ENCODE measurements around the gene EML4. TPM values are rescaled to one million over a fixed set of nuclear protein-coding genes. Genes with fewer than 3 reads are reported as not detected.
"Not testable (repeated sequence)": the region's sequence is repeated elsewhere in the genome, so short reads cannot be mapped to it uniquely, and the experiment has no call there.

EML4 gene
- total RNA-seq, 1 experiment from 2014 or later = 52.0 TPM

GRCh38 chr2:42333579-42333978 lies 164.4 kb downstream of the EML4 start:
- Histone ChIP-seq H2AFZ (no peak overlapping the region), H3K9me3 (ENCODE audit: insufficient read depth, low read depth) (no peaks in the 10 kb centered on the region), H3K9me2 (ENCODE audit: insufficient read depth) (no peaks in the 10 kb centered on the region), H3K4me3 (no peak overlapping the region), H3K4me1 (replicated peaks; ENCODE audit: insufficient read depth) (no peaks in the 10 kb centered on the region), H3K27ac (no peak overlapping the region), H3K36me3 (ENCODE audit: low read depth) (peaks cover 39% of the 10 kb centered on the region), H3F3A (ENCODE audit: insufficient read depth, low read depth) (peaks cover 13% of the 10 kb centered on the region), H3K4me2 (no peak overlapping the region), H4K20me1 (ENCODE audit: insufficient read depth) (no peaks in the 10 kb centered on the region; the same call in 1 of the 2 replicates), H3K79me2 (ENCODE audit: low read depth) (no peaks in the 10 kb centered on the region), H3K27me3 (ENCODE audit: insufficient read depth, low read depth) (no peaks in the 10 kb centered on the region)
- intact Hi-C loops (cut with micrococcal nuclease; ENCODE audit: unreplicated experiment) = no loop called here
- BruUV-seq (replicated peaks) = no TSS peak
- CTCF ChIA-PET = interaction anchor here (0.6 kb wide), 1 partner anchor 28 kb away, joined by 3 read pairs; no protein-coding TSS in a partner anchor
- no peak for DNase-seq
- POLR2A ChIA-PET (ENCODE audit: unreplicated experiment) = no interaction called here
- TF ChIP-seq EZH2 (IDR thresholded peaks at IDR 0.05; ENCODE audit: low read depth) = no peak
- TF ChIP-seq, protein P1, sequence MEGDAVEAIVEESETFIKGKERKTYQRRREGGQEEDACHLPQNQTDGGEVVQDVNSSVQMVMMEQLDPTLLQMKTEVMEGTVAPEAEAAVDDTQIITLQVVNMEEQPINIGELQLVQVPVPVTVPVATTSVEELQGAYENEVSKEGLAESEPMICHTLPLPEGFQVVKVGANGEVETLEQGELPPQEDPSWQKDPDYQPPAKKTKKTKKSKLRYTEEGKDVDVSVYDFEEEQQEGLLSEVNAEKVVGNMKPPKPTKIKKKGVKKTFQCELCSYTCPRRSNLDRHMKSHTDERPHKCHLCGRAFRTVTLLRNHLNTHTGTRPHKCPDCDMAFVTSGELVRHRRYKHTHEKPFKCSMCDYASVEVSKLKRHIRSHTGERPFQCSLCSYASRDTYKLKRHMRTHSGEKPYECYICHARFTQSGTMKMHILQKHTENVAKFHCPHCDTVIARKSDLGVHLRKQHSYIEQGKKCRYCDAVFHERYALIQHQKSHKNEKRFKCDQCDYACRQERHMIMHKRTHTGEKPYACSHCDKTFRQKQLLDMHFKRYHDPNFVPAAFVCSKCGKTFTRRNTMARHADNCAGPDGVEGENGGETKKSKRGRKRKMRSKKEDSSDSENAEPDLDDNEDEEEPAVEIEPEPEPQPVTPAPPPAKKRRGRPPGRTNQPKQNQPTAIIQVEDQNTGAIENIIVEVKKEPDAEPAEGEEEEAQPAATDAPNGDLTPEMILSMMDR (conservative IDR thresholded peaks at IDR 0.05) = no peak

DNA sequence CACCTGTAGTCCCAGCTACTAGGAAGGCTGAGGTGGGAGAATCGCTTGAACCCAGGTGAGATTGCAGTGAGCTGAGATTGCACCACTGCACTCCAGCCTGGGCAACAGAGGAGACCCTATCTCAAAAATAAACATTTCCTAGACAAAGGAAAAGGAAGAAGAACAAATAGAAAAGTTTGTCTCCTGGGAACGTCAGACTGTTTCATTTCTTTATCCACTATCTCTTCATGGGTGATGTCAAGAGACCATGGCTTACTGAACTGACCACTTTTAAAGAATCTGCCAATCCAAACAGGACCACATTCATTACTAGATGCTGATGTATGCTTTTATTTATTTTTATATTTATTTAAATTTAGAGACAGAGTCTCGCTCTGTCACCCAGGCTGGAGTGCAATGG lies 165.1 kb downstream of the EML4 start:
- Histone ChIP-seq H2AFZ (no peak overlapping the region), H3K27ac (no peak overlapping the region), H3K79me2 (ENCODE audit: low read depth) (no peaks in the 10 kb centered on the region), H3K4me2 (no peak overlapping the region), H4K20me1 (ENCODE audit: insufficient read depth) (no peaks in the 10 kb centered on the region; the same call in 1 of the 2 replicates), H3K9me3 (ENCODE audit: insufficient read depth, low read depth) (no peaks in the 10 kb centered on the region), H3K4me1 (replicated peaks; ENCODE audit: insufficient read depth) (no peaks in the 10 kb centered on the region), H3K4me3 (no peak overlapping the region), H3K9me2 (ENCODE audit: insufficient read depth) (no peaks in the 10 kb centered on the region), H3K27me3 (ENCODE audit: insufficient read depth, low read depth) (no peaks in the 10 kb centered on the region), H3K36me3 (ENCODE audit: low read depth) (peaks cover 39% of the 10 kb centered on the region), H3F3A (ENCODE audit: insufficient read depth, low read depth) (peaks cover 9% of the 10 kb centered on the region; the same call in 1 of the 2 replicates)
- TF ChIP-seq, protein P1 (conservative IDR thresholded peaks at IDR 0.05) = no peak
- TF ChIP-seq EZH2 (IDR thresholded peaks at IDR 0.05; ENCODE audit: low read depth) = no peak
- intact Hi-C loops (cut with micrococcal nuclease; ENCODE audit: unreplicated experiment) = no loop called here
- POLR2A ChIA-PET (ENCODE audit: unreplicated experiment) = no interaction called here
- BruUV-seq (replicated peaks) = no TSS peak
- no peak for DNase-seq
- CTCF ChIA-PET = interaction anchor here (0.6 kb wide), 1 partner anchor 28 kb away, joined by 3 read pairs; no protein-coding TSS in a partner anchor

DNA sequence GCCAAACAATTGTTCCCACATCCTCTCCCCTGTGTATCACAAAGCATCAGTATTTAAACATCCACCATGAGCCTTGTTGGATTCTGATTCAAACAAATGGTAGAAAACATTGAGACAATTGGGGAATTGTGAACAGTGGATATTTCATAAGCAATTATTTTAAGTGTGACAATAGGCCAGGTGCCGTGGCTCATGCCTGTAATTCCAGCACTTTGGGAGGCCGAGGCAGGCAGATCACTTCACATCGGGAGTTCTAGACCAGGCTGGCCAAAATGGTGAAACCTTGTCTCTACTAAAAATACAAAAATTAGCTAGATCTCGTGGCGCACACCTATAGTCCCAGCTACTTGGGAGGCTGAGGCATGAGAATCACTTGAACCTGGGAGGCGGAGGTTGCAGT lies 165.7 kb downstream of the EML4 start:
- H2AFZ ChIP-seq; H3K27me3 ChIP-seq (ENCODE audit: insufficient read depth, low read depth); CTCF ChIA-PET; H3K79me2 ChIP-seq (ENCODE audit: low read depth); H3K27ac ChIP-seq; H3K4me2 ChIP-seq; H4K20me1 ChIP-seq (ENCODE audit: insufficient read depth); H3F3A ChIP-seq (ENCODE audit: insufficient read depth, low read depth); POLR2A ChIA-PET (ENCODE audit: unreplicated experiment); H3K4me3 ChIP-seq; BruUV-seq (replicated peaks); intact Hi-C loops (cut with micrococcal nuclease; ENCODE audit: unreplicated experiment); H3K9me2 ChIP-seq (ENCODE audit: insufficient read depth); H3K4me1 ChIP-seq (replicated peaks; ENCODE audit: insufficient read depth); DNase-seq; H3K9me3 ChIP-seq (ENCODE audit: insufficient read depth, low read depth): not testable (repeated sequence)
- H3K36me3 ChIP-seq (ENCODE audit: low read depth) = peaks cover 33% of the 10 kb centered on the region

DNA sequence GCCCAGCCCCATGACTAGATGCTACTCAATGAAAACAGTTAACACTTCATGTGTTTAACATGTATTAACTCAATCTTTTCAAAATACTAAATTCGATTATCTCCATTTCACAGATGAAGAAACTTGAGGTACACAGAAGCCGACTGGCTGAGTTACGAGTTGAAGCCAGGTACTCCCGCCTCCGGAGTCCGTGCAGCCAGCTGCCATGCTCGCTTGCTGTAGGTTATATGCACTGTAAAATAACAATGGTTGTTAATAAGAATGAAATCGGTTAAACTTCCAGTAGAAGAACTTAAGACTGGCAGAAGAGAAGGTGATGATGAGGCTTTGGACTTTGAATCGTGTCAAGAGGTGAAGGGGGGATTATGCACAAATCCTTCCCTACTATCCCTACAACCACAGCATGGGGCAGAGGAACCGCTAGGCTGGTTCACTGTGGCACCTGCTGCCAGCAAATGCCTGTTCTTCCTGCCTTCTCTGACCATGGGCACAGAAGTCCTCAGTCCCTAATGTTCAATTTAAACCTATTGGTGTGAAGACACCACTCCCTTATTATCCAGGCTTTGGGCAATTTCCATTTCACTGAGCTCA lies 166.5 kb downstream of the EML4 start:
- Histone ChIP-seq H3K27me3 (ENCODE audit: insufficient read depth, low read depth) (no peaks in the 10 kb centered on the region), H3K79me2 (ENCODE audit: low read depth) (no peaks in the 10 kb centered on the region), H3K4me2 (no peak overlapping the region), H4K20me1 (ENCODE audit: insufficient read depth) (no peaks in the 10 kb centered on the region; the same call in 1 of the 2 replicates), H3K4me3 (no peak overlapping the region), H3K27ac (no peak overlapping the region), H2AFZ (no peak overlapping the region), H3K9me3 (ENCODE audit: insufficient read depth, low read depth) (no peaks in the 10 kb centered on the region), H3K9me2 (ENCODE audit: insufficient read depth) (no peaks in the 10 kb centered on the region), H3K4me1 (replicated peaks; ENCODE audit: insufficient read depth) (no peaks in the 10 kb centered on the region), H3F3A (ENCODE audit: insufficient read depth, low read depth) (peaks cover 9% of the 10 kb centered on the region; the same call in 1 of the 2 replicates), H3K36me3 (ENCODE audit: low read depth) (peaks cover 33% of the 10 kb centered on the region)
- intact Hi-C loops (cut with micrococcal nuclease; ENCODE audit: unreplicated experiment) = no loop called here
- no peak for DNase-seq
- CTCF ChIA-PET = no interaction called here
- TF ChIP-seq, protein P1 (conservative IDR thresholded peaks at IDR 0.05) = no peak
- TF ChIP-seq EZH2 (IDR thresholded peaks at IDR 0.05; ENCODE audit: low read depth) = no peak
- no TSS peak for BruUV-seq (replicated peaks)
- POLR2A ChIA-PET (ENCODE audit: unreplicated experiment) = no interaction called here
